SU-DHL-6 (cell line): Measurements from ENCODE around the gene UNC13B.

Experiments used
- CTCF ChIP-seq: fragments of 200-600 bp; sonication (generic); IDR thresholded peaks from one replicate; pipeline ENCODE4 v1.5.1; 2017; ENCODE audit warnings: antibody characterized with exemption, mild to moderate bottlenecking, low read length, moderate library complexity; ENCODE audit not compliant: insufficient read depth, poor library complexity, severe bottlenecking
- EZH2phosphoT487 ChIP-seq: fragments of 200-600 bp; sonication (generic), shearing (Covaris generic); conservative IDR thresholded peaks from 2 replicates; pipeline ENCODE4 v1.6.1; 2018; ENCODE audit warnings: mild to moderate bottlenecking, antibody characterized with exemption, low read length, moderate library complexity, mixed read lengths

GRCh38 chr9:35436933-35437332 is 275.1 kb downstream of the UNC13B start:
- TF ChIP-seq CTCF (no peak), EZH2phosphoT487 (no peak)
